Loucy (cell line): ENCODE results near the gene MC1R.

Experiments used
- CTCF ChIP-seq: fragments of 200-600 bp; sonication (generic); conservative IDR thresholded peaks from 2 replicates; pipeline ENCODE4 v1.5.1; 2014; ENCODE audit warnings: mild to moderate bottlenecking, antibody characterized with exemption, low read length
- EZH2phosphoT487 ChIP-seq: fragments of 200-600 bp; IDR thresholded peaks from 2 replicates; pipeline ENCODE4 v1.6.1; 2018; ENCODE audit warnings: antibody characterized with exemption, mild to moderate bottlenecking, moderate library complexity, borderline replicate concordance

DNA sequence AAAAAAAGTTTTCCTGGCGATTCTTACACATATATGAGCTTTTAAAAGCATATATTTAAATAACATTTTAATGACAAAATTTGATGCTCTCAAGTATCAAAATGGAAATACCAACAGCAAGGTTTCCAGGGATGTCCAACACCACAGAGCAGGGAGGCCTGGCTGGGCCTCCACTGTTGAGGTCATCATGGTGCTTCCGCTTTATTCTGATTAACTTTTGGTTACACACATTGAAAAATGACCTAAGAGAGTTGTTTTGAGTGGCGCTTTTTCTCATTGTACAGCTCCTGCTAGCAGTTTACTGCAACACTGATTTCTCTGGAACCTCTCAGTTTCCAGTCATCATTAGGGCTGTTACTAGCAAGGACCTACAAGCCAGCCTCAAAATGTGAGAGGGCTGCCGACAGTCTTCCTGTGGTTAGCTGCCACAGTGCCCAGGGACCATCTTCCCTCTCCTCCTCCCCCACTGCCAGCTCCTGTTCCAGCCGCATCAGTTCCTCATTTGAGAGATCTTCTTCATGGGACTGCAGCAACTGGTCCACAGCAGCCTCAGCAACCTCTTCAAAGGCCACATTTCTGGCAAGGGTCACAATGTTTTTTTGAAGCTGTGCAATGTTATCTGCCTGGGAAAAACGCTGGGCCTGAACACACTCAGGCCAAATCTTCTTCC, 51.2 kb downstream of the MC1R start:
- TF ChIP-seq CTCF: no peak
- TF ChIP-seq EZH2phosphoT487: no peak
